HG03108 (cell line): ENCODE results near the gene GRM7.

Experiments
- ATAC-seq: cut with Tn5 transposase; IDR thresholded peaks from one replicate; pipeline ENCODE4 v1.9.1; 2021; ENCODE audit warnings: moderate library complexity; ENCODE audit not compliant: unreplicated experiment

Gene GRM7

DNA sequence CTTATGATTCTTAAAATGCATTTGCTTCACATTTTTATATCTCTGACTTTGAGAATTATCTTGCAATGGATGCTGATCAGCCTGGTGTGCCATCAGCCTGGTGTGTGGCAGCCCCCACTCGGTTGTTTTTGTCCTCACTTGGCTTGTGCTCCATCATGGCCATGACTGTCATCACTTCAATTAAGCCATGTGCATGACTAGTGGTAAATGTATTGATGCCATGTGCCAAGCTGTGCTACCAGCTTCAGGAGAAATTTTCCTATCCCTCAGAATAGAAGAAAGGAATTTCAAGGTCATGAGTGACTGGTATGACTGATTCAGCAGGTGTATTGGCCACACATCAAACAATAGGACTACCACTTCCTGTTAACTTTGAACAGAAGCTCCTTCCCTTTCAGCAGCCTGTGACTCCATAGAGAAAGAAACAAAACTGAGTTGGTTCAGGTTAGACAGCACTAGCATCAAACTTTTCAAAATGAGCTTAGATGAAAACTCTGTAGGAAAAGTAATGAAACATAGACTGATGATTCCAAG is 251.7 kb downstream of the GRM7 start:
- ATAC-seq, result no peak

DNA sequence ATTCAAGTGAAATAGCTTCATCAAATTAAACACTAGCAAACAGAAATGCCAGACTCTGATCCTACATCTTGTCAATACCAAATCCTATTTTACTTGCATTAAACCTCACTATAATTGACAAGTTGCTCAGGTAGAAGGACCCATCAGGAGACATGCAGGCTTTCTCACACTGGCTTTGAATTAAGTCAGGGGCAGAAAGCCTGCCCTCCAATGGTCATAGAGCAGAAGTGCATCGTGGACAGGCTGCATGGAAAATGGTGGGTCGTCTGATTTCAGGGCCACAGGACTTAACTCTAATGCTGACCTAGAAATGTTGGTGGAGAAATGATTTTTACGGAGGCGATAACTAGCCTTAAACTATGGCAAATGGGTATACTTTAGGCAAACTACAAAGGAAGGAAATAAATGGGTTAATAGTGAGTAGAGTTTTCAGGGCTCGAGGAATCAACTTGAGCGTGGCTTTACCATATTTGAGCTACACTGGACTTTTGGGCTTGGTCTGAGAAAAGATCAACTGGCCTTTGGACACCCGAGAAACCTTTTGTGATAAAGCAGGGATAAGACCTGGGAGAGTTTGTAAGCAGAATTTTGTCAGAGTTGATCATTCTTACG is 283.9 kb downstream of the GRM7 start:
- ATAC-seq, result no peak

DNA sequence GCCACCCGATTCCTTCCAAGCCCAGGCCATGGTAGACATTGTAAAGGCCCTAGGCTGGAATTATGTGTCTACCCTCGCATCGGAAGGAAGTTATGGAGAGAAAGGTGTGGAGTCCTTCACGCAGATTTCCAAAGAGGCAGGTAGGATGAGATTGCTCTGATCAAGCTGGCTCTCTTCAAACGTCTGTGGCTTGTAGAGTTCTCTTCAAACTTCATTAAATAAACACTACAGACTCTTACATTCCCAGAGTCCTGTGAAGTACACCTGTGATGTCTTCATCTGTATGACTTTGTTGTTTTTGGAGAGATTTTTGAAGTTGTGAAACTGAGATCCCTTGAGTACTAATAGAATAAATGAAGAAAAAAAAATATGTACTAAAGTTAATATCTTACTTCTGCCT is 285.6 kb downstream of the GRM7 start:
- no peak for ATAC-seq

DNA sequence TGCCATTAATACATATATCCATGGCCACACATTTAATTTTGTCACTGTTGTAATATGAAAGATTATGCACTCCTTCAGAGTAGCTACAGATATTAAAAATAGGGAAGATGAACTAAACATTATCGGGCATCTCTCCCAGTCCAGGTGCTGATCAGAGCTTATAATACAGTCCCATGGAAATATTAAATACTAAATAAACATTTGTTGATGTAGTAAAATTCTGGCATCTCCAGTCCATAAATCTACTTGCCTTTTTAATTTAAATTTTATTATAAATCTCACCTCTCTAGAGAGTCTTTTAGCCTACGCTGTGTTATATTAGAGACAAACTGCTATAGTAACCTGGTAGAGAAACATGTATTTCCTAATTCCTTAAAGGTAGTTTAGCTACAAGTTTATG is 297.6 kb downstream of the GRM7 start:
- ATAC-seq, result no peak

DNA sequence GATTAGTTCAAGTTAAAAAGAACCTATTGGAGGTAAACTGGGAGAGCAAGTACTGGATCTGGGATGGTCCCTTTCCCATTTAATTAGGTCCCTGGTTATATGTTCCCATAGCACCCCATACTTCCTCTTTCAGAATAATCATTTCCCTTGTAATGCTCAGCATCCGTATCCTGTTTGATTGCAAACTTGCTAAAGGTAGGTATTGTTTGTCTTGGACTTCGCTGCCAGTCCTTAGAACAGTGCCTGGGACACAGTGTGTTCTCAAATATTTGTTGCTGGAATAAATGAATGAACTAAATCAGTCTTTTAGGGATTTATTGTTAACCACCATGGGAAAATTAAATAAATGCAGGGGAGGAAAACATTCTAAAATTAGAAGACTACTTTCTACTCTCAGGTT is 299.8 kb downstream of the GRM7 start:
- no peak for ATAC-seq

DNA sequence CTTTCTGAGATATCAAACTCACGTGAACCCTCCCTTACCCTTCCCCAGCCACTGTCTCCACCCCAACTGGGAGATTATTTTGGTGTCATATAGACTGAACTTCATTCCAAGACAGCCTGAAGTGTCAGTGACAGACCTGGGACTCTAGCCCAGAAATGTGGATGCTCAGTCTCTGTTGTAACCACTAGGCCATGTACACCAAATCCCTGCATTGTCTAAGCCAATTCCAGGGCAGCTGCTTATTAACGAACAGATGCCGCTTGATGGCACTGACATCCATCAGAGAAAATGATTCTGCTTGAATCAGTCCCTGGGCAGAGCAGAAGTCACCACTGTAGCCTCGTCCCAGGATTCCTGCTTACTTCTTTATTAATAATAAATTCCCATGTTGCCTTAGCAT is 305.5 kb downstream of the GRM7 start:
- no peak for ATAC-seq

DNA sequence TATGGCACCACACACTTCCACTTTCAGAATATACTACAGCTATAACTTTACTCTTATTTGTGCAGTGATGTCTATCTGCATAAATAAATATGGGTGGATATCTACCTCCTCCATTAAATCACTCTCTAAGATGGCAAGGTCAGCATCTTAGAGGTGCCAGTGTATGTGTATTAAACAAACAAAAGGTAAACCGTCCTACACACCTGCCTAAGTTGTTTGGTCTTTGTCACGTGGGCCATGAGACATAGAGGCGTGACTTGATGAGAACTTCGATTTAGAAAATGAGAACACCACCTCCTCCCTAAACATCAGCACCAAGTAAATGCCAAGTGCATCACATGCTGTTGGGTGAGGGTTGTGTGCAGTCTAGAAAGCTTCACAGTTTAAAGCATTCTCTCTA is 310.6 kb downstream of the GRM7 start:
- no peak for ATAC-seq

DNA sequence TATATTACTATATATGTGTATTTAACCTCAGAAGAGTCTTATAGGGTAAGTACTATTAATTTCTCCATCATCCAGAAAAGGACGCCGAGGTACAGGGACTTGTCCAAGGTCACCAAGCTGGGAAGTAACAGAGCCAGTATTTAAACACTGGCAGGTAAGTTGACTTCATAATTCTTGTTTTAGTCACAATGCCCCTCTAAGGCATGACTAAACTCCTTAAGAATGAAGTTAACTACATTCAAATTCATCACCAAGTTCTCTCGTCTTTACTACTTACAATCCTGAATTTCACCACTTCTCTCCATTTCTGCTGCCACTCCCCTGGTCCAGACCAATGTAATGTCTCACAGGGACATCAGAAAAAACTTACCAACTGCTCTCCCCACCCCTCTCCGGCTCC is 312.1 kb downstream of the GRM7 start:
- no peak for ATAC-seq

DNA sequence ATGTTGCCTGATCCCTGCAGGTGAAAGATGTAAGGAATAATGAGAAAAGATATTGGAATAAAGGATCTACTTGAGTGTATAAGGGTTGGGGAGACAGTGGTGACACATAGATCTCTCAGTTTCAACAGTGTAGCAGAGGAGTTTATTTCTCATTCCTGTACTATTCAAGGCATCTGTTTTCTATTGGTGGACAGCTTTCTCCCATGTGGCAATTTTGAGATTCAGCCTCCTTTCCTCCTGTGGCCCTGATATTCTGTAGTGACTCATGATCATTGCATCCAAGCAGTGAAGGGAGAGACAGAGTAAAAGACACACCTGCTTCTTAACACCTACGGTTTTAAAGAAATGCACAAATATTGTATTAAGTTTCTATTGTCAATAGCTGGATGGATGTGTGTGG is 327.6 kb downstream of the GRM7 start:
- no peak for ATAC-seq

DNA sequence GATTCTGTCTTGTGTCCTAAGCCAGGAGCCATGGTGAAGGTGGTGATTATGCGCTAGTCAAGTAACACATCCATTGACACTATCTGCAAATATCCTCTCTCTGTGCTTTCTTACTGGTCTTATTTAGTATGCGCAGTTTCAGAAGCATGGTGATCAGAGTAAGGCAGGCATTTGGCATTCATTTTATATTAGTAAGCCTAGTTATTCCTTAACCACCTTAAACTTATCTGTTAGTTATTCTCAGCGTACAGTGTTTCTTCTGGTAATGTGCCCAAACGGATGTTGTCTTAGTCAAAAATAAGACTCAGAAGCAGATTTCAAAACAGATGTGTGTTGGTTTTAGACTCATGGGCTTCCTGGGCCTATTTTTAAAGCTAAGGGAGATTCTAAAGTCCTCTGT is 329.2 kb downstream of the GRM7 start:
- ATAC-seq, result peak; percentile 81

DNA sequence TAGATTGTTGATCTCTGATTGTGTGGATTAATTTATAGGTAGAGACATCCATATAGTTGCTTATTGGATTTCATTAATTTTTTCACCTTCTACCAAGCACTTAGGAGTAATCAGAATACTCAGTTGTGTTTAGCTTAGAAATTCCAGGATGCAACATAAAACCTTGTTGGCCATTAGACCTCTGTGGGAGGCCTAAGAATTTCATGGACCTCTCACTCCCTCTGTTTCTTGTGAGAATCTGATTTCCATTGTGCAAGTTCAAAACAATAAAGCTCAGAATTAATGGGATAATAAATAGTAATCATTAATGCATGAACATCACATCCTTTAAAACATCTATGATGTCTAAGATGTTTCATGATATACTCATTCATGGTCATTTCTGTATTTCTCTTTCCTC is 332.4 kb downstream of the GRM7 start:
- ATAC-seq, result no peak

DNA sequence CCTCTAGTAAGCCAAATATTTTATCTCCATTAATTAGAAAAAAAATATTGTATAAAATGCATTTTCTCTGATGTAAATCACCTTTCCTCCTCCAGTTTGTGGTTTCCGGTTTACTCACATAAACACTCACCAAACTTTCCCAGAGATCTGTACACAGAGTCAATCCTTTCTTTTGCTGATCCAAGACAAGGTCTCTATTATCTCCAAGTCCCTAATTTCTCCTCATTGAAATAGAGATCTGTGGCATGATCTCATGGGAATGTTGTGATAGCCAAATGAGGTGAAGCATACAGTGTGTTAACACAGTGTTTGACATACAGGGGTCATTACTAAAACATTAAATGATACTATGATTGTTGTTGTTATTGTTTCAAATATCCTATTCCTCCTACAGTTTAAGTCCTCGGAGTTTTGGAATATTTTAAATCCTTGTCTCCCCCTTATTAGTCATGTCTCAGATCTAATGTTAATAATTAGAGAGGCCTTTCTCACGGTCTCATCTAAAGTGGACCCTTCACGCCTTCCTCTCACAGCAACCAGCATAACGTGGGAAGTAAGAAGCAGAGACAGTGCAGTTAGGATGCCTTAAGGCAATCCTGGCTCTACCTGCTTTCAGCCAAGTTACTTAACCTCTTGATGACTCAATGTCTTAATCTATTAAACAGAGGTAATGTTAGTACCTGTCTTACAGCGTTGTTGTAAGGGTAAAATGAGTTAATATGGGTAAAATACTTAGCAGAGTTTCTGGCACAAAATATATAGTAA is 333.3 kb downstream of the GRM7 start:
- no peak for ATAC-seq

DNA sequence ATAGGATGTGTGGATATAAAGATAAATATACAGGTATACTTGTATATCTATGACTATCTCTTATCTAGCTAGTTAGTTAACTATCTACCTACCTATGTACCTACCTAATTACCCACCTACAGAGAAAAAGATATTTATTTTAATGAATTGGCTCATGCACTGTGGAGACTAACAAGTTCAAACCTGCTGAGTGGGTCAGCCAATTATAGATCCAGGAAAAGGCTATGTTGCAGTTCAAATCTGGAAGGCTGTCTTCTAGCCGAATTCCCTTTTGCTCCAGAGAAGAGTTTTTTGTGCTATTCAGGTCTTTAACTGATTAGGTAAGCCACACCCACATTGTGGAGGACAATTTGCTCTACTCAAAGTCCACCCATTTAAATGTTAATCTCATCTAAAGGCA is 335.0 kb downstream of the GRM7 start:
- ATAC-seq, result no peak

DNA sequence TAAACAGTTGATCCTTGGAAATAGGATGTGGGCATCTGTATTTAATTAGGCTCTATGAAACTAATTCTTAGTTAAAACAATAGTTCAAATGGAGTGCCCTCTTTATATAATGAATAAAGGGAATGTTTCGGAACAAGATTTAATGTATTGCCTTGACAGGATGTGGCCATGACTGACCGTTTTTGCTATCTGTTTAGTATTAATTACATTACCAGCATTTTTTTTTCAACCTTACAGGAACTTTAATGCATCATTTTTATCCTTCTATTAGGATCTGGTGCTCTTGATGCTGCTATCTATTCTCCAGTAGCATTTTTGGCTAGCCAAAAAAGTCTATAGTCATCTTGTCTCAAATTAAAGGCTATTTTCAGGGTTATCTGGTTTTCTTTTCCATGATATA is 340.9 kb downstream of the GRM7 start:
- no peak for ATAC-seq

DNA sequence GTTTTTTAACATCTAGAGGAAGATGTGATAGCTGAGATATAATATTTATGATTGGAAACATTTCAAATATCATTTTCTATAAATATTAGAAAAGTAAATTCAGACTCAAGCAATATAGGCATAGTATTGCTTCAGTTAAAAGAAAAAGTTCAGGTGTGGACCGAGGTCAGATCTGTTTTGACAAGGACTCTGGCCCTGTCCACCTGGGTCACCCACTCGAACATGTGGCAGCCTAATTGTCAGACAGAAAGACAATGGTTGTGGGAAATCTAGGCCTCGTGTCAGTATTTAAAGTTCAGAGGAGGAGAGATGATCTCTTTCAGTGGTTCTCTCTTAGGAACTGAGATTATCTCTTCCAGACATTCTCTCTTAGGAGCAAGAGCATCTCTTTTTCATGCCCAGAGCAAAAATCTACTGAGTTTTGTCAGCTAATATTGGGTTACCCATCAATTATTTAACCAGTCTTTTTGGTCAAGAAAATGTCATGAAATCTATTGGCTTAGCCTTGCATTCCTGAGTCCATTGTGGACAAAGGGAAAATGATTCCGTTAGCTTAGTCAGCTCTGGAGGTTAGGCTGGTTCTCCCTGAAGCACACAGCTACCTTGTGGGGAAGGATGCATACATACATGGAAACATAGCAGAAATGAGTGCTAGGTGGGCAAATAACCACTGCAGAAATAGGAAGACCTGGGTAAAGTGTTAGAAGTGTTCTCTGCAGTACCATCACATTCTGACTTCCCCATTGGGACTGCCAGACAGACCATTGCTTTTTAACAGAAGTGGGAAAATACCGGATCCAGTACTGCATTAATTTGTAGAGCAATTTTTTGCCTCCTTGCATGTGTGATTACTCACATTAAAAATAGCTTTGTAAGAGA is 343.3 kb downstream of the GRM7 start:
- ATAC-seq, result peak; percentile 55

DNA sequence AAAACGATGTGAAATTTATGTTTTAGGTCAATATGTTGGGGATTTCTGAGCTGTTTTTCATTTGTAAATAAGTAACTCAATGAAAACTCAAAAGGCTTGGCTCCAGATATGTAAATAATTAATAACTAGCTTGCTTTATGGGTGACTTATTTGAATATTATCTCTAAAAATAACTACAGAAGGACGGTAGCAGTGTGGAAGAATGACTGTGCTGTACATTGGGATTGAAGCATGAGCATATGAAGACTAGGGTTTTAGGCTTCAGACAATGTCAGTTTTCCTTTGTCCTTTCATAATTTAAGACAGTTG is 343.9 kb downstream of the GRM7 start:
- ATAC-seq, result peak; percentile 44

DNA sequence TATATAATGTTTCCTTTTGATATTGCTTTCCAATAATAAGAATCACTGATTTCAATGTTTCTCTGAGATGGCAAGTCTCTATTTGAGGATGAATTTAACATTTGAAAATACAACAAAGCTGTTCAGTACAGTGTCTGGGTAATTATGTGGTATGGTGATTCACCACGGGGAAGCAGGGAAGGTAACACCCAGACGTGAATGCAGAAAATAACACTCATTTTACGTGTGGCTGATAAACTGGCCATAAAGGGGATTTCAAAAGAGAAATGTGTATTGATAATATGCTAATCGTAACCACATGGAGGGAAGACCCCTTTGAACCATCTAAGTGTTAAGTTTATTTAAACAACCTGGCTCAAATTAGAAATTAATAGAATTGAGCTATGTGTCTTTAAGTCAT is 344.6 kb downstream of the GRM7 start:
- peak; percentile 34 for ATAC-seq

DNA sequence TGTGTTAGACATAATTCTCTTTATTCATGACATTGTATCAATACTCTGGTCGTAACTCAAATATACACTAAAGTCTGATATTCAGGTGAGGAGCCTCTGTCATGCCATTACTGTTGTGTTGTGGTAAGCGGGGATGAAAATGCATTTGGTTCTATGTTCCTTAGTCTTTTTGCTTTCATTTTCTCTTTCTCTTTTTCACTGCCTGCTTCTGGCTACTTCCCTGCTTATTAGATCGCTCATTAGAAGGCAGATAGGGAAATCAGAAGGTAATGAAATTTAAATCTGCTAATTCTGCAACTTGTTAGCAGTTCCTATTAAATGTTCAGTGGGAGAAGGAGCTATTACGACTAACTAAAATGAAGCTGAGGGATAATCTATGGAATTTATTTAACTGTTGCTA is 345.0 kb downstream of the GRM7 start:
- ATAC-seq, result peak; percentile 48

DNA sequence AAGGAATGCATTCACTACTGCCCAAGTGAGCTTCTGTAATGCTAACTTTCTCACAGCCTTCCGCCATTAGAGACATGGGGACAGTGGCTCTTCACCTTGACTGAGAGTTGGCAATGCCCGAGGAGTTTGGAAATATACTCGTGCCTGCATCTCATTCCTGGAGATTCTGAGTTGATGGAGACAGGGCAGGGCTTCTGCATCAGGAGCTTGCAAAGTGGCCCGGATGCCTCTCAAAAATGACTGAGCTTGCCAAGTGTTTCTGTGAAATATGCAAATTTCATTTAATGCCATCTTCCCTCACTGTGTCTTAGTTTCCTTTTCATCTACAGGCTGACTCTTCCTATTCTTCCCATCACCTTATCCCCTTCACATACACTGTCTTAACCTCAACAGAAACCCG is 346.2 kb downstream of the GRM7 start:
- ATAC-seq, result no peak

DNA sequence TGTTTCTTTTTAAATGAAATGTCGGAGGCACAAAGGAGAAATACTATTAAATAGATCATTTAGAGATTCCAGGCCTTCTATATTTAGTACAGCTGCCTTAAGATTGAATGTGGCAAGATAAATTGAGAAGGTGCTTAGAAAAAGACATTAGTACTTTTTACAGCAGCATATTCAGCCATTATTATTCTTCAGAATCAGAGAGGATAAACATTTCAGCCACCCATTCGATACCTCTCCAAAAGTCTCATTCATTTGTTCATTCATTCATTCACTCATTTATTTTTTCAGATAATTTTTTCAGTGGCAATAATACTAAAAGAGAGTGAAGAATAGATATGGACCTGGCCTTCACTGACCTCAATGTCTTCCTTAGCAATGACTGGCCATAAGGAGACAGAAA is 347.0 kb downstream of the GRM7 start:
- ATAC-seq, result no peak

DNA sequence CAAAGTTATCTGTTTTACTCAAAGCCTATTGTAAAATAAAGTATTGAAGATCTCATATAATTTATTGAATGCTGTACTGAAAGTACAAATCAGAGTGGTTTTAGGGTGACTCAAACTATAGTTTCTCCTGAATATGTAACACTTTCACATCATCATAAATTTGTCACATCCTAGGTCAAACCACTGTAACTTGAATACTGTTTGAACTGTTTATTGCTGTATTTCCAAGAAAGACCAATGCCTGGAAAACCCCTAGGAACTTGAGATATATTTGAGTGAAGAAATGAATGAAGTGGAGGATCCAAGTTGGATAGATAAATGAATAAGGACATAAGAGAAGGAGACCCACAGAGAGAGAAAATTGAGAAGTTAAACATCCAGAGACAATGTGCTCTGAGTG is 348.2 kb downstream of the GRM7 start:
- ATAC-seq, result no peak

DNA sequence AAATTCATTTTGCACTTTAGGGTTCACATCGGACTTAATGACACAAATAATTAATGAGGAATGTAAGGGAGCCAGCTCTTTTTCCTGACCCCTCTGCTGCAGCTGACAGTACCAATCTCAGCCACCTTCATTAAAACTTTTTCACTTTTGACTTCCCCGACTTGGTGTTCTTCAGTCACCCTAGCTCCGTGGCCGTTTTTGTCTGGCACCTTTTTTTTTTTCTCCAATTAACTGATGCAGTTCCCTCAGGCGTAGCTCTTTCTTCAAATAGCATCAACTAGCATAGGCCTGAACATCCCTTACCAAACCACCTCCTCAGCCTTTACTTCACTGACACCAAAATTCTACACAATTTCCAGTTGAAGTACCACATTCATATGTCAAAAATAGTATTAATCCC is 350.8 kb downstream of the GRM7 start:
- ATAC-seq, result no peak
